ENCODE results near the gene PRICKLE2.

Gene PRICKLE2

DNA sequence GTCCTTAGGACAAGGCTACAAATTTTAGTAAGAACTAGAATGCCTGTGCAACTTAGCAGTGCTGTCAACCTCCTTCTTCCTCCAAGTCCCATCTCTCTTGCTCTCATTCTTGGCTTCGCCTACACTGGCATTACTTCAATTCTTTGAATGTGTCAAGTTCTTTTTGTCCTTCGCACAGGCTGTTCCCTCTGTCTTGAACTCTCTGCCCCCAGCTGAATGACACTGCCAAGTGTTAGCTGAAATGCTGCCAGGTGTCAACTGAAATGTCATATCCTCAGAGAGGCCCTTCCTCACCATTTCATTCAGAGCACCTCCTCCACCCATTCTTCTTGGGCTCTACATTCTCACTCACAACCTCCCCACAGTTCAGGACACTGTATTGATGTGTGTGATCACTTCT is 153.1 kb downstream of the PRICKLE2 start:
- TF ChIP-seq POLR2AphosphoS5 (IDR thresholded peaks at IDR 0.05; ENCODE audit: low read depth, low read length): no peak
- no peak for TF ChIP-seq PAX5 (IDR thresholded peaks at IDR 0.05; ENCODE audit: insufficient read depth, low read length, severe bottlenecking)
- TF ChIP-seq POU2F2 (IDR thresholded peaks at IDR 0.05; ENCODE audit: low read depth, low read length): no peak
- no peak for TF ChIP-seq SPI1 (IDR thresholded peaks at IDR 0.05; ENCODE audit: low read depth, low read length)
- TF ChIP-seq POLR2A (IDR thresholded peaks at IDR 0.05; ENCODE audit: low read depth, low read length): no peak
- TF ChIP-seq TAF1 (IDR thresholded peaks at IDR 0.05; ENCODE audit: low read depth, low read length): no peak
- DNase-seq (ENCODE audit: insufficient read length, low spot score) (no peak), FAIRE-seq (no peak)

DNA sequence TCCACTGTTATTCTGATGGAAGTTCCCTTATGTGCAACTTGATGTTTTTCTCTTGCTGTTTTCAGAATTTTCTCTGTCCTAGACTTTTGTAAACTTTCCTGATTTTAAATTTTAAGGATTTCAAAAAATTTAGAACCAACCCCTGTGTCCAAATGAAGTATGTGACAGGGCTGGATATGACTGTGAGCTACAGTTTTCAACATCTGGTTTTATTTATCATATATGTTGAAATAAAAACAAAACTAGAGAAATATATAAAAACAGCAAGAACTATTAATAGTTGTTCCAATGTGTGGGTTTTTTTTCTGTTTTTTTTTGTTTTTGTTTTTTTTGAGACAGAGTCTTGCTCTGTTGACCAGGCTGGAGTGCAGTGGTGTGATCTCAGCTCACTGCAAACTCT is 154.6 kb downstream of the PRICKLE2 start:
- FAIRE-seq (no peak), DNase-seq (ENCODE audit: insufficient read length, low spot score) (no peak)
- TF ChIP-seq TAF1 (IDR thresholded peaks at IDR 0.05; ENCODE audit: low read depth, low read length): no peak
- TF ChIP-seq PAX5 (IDR thresholded peaks at IDR 0.05; ENCODE audit: insufficient read depth, low read length, severe bottlenecking): no peak
- TF ChIP-seq POLR2A (IDR thresholded peaks at IDR 0.05; ENCODE audit: low read depth, low read length): no peak
- TF ChIP-seq POLR2AphosphoS5 (IDR thresholded peaks at IDR 0.05; ENCODE audit: low read depth, low read length): no peak
- TF ChIP-seq POU2F2 (IDR thresholded peaks at IDR 0.05; ENCODE audit: low read depth, low read length): no peak
- TF ChIP-seq SPI1 (IDR thresholded peaks at IDR 0.05; ENCODE audit: low read depth, low read length): no peak

DNA sequence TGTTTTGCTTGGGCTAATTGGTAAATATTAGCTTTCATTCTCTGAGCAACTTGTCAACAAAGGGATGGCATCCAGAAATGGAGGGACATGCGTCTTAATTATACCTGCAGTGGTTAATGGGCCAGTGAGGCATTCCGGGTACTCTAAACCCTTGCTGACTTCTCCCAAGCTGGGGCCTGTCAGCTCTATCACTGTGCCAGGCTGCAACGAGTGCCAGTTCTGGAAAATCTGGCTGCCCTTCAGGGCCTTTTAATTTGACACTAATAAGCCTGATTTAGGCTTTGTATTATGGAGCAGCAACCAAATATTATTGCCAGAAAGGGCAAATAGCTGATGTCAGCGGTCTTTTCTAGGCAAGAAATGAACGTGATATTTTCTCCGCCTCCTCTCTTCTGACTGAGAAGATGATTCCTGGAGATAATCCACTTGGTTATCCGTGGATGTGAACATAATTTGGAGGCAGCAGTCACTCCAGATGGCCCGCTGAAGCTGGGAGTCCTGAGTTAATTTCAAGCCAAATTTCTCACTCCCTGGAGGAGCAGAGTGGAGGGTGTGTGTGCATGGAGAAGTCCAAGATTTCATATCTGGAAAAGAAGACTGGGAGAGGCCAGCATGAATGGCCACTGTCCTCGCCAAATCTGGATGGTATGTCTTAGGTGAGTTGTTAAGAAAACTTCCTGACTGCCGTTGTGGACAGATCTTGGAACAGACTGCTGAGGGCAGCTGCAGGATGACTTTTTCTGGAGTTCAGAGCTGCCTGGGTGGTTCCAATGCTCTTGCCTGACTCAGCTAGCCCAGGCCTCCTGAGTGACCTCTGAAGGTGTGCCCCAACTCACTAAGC is 157.5 kb downstream of the PRICKLE2 start:
- TF ChIP-seq POLR2AphosphoS5 (IDR thresholded peaks at IDR 0.05; ENCODE audit: low read depth, low read length): no peak
- no peak for TF ChIP-seq TAF1 (IDR thresholded peaks at IDR 0.05; ENCODE audit: low read depth, low read length)
- no peak for TF ChIP-seq POLR2A (IDR thresholded peaks at IDR 0.05; ENCODE audit: low read depth, low read length)
- TF ChIP-seq SPI1 (IDR thresholded peaks at IDR 0.05; ENCODE audit: low read depth, low read length): no peak
- no peak for TF ChIP-seq POU2F2 (IDR thresholded peaks at IDR 0.05; ENCODE audit: low read depth, low read length)
- no peak for TF ChIP-seq PAX5 (IDR thresholded peaks at IDR 0.05; ENCODE audit: insufficient read depth, low read length, severe bottlenecking)
- no peak for DNase-seq (ENCODE audit: insufficient read length, low spot score)
- no peak for FAIRE-seq

DNA sequence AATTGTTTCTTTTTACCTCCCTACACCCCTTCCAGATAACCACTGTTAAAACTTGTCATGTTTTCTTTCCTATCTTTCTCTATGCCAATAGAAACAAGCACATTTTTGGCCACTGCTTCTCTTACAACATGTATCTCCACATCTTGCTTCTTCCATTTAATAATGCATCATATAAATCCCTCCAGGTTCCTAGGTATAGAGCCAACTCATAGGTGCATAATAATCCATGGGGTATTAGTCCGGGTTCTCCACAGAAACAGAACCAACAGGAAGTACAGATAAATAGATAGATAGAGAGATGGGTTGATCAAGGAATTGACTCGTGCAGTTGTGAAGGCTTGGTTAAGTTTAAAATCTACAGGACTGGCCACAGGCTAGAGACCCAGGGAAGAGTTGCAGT is 160.5 kb downstream of the PRICKLE2 start:
- FAIRE-seq (no peak), DNase-seq (ENCODE audit: insufficient read length, low spot score) (no peak)
- TF ChIP-seq POU2F2 (IDR thresholded peaks at IDR 0.05; ENCODE audit: low read depth, low read length): no peak
- TF ChIP-seq POLR2AphosphoS5 (IDR thresholded peaks at IDR 0.05; ENCODE audit: low read depth, low read length): no peak
- no peak for TF ChIP-seq PAX5 (IDR thresholded peaks at IDR 0.05; ENCODE audit: insufficient read depth, low read length, severe bottlenecking)
- TF ChIP-seq POLR2A (IDR thresholded peaks at IDR 0.05; ENCODE audit: low read depth, low read length): no peak
- no peak for TF ChIP-seq SPI1 (IDR thresholded peaks at IDR 0.05; ENCODE audit: low read depth, low read length)
- TF ChIP-seq TAF1 (IDR thresholded peaks at IDR 0.05; ENCODE audit: low read depth, low read length): no peak

DNA sequence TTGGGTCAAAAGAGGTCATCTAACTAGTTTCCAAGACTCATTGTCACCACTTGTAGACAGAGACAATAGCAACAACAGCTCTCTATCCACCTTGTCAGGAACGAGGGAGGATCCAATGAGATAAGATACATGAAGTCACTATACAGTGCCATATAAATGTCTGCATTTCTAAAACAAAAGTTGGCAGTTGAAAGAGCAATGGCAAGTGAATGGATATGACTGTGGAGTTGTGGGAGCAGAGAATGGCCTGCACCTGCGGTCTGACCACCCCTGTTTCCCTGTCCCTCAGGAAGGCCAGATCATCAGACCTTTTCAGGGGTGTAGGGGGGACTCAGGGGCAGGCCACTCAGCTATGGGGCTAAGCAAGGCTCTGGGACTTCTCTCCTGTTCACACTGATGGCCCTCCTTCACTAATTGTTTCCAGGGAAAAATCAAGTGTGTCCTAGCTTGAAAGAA is 161.3 kb downstream of the PRICKLE2 start:
- TF ChIP-seq SPI1 (IDR thresholded peaks at IDR 0.05; ENCODE audit: low read depth, low read length) (no peak), POLR2AphosphoS5 (IDR thresholded peaks at IDR 0.05; ENCODE audit: low read depth, low read length) (no peak), PAX5 (IDR thresholded peaks at IDR 0.05; ENCODE audit: insufficient read depth, low read length, severe bottlenecking) (no peak), POLR2A (IDR thresholded peaks at IDR 0.05; ENCODE audit: low read depth, low read length) (no peak), POU2F2 (IDR thresholded peaks at IDR 0.05; ENCODE audit: low read depth, low read length) (no peak), TAF1 (IDR thresholded peaks at IDR 0.05; ENCODE audit: low read depth, low read length) (no peak)
- no peak for FAIRE-seq
- DNase-seq (ENCODE audit: insufficient read length, low spot score): no peak

DNA sequence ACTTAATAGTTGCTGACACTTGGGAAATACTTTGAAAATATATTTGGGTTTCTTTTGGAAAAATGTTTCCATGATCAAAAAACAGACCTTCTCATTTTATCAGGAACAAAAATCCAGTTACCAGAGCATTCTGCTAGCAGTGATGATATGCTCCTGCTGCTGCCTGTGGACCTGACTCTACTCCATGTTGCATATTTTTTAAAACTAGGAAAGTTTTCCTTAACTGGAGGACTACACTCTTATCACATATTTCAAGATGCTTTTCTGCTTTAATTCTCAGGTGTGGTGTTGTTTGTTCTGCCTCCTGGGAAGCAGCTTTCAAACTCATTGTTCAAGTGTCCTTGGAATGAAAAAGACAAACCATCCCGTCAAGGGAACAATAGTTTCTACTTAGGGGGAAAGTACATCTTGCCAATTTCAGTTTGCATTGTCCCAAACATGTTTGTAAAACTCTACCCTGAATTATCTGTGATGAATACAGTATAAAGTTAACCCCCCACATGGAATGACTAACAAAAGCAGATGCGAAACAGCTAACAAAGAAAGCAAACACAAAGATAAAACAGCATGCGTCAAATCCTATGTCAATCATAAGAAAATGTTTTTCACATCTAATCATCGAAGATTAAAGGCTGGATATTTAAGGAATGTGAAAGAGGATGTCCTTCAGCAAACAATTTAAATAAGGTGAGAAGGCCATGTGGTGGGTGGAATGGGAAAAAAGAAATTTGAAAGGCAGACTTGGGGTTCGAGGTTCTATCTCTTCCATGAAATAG is 161.9 kb downstream of the PRICKLE2 start:
- DNase-seq (ENCODE audit: insufficient read length, low spot score) (no peak), FAIRE-seq (no peak)
- no peak for TF ChIP-seq POLR2A (IDR thresholded peaks at IDR 0.05; ENCODE audit: low read depth, low read length)
- TF ChIP-seq POU2F2 (IDR thresholded peaks at IDR 0.05; ENCODE audit: low read depth, low read length): no peak
- TF ChIP-seq POLR2AphosphoS5 (IDR thresholded peaks at IDR 0.05; ENCODE audit: low read depth, low read length): no peak
- no peak for TF ChIP-seq TAF1 (IDR thresholded peaks at IDR 0.05; ENCODE audit: low read depth, low read length)
- no peak for TF ChIP-seq PAX5 (IDR thresholded peaks at IDR 0.05; ENCODE audit: insufficient read depth, low read length, severe bottlenecking)
- TF ChIP-seq SPI1 (IDR thresholded peaks at IDR 0.05; ENCODE audit: low read depth, low read length): no peak

DNA sequence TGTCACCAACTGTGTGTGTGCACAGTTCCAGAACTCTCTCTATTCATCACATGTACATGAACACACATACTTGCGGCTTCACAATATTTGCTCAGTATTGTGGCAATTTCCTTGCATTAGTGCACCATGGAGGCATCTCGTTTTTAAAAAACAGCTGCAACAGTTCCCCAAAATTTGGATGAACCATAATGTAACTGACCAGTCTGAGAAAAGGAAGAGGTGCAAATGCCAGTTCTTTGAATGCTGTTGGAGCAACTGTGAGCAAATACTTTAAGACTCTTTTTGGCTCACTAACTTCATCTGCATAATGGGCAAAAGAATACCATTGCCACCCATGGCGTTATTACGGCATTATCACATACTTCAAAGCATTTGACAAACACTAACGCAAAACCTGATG is 163.6 kb downstream of the PRICKLE2 start:
- DNase-seq (ENCODE audit: insufficient read length, low spot score): no peak
- no peak for FAIRE-seq
- TF ChIP-seq TAF1 (IDR thresholded peaks at IDR 0.05; ENCODE audit: low read depth, low read length) (no peak), PAX5 (IDR thresholded peaks at IDR 0.05; ENCODE audit: insufficient read depth, low read length, severe bottlenecking) (no peak), POLR2AphosphoS5 (IDR thresholded peaks at IDR 0.05; ENCODE audit: low read depth, low read length) (no peak), POU2F2 (IDR thresholded peaks at IDR 0.05; ENCODE audit: low read depth, low read length) (no peak), POLR2A (IDR thresholded peaks at IDR 0.05; ENCODE audit: low read depth, low read length) (no peak), SPI1 (IDR thresholded peaks at IDR 0.05; ENCODE audit: low read depth, low read length) (no peak)

DNA sequence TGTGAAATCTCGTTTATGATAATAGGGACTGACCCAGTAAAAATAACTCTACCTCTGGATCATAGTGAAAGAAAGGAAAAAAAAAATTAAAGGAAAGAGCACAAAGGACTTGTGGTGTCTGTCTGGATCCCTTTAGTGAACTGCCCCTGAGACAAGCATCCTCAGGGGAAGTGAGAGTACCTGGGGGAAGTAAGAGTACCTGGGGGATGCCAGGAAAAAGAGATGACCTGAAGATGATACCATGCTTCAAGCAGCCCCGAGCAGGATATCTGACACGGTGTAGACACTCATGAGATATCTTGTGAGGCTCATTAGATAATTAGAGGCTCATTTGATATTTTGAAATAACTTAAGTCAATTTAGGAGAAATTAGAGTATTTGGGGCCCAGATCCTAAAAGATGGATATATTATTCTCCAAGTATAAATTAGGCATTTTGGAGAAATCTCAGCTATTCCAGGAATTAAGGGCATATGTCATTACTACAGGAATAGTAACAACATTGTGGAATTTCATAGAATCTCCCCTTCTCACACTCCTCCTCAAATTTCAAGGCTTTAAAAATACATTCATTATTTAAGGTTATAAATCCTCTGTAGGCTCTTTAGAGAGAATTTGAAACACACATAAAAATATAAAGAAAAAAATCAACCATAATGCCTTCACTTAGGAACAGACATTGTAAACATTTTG is 165.6 kb downstream of the PRICKLE2 start:
- DNase-seq (ENCODE audit: insufficient read length, low spot score): no peak
- FAIRE-seq: no peak
- no peak for TF ChIP-seq PAX5 (IDR thresholded peaks at IDR 0.05; ENCODE audit: insufficient read depth, low read length, severe bottlenecking)

DNA sequence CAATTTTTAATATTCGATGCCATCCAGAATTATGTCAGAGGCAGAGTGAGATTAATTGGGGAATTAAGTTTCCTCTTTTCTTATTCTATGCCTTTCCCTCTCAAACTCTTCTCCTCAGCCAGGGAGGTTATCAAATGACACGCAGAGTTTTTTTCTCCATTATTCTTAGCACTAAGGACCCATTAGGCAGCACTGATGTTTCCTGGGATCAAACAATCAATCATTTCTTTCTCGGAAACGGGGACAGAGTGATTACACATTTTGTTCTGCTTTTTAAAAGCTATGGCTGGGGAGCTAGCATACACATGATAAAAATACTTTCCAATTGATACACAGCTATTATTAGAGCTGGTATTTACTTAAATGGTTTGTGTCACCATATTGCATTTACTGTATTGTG is 166.7 kb downstream of the PRICKLE2 start:
- FAIRE-seq (no peak), DNase-seq (ENCODE audit: insufficient read length, low spot score) (no peak)
- TF ChIP-seq SPI1 (IDR thresholded peaks at IDR 0.05; ENCODE audit: low read depth, low read length): no peak
- no peak for TF ChIP-seq POLR2AphosphoS5 (IDR thresholded peaks at IDR 0.05; ENCODE audit: low read depth, low read length)
- TF ChIP-seq PAX5 (IDR thresholded peaks at IDR 0.05; ENCODE audit: insufficient read depth, low read length, severe bottlenecking): no peak
- no peak for TF ChIP-seq TAF1 (IDR thresholded peaks at IDR 0.05; ENCODE audit: low read depth, low read length)
- TF ChIP-seq POLR2A (IDR thresholded peaks at IDR 0.05; ENCODE audit: low read depth, low read length): no peak
- TF ChIP-seq POU2F2 (IDR thresholded peaks at IDR 0.05; ENCODE audit: low read depth, low read length): no peak

Data from GM12891 (cell line).